HCT116 (cell line): ENCODE measurements around the gene SHH.

Source experiments
- CTCF ChIP-seq, 3 experiments: fragments of 200-600 bp in 1 of 3; sonication (generic) in 1 of 3; IDR thresholded peaks in 2 of 3; conservative IDR thresholded peaks in 1 of 3; 2 replicates each; pipeline ENCODE4 v1.5.1; 2012 to 2017; ENCODE audit warnings: low read depth in 2 of 3, low read length in 2 of 3, antibody characterized with exemption in 1 of 3, borderline replicate concordance in 1 of 3, control low read depth in 1 of 3, mild to moderate bottlenecking in 1 of 3, mixed read lengths in 1 of 3, mixed run types in 1 of 3, moderate library complexity in 1 of 3; ENCODE audit not compliant: insufficient read depth in 1 of 3
- ELF1 ChIP-seq: IDR thresholded peaks from 2 replicates; pipeline ENCODE4 v1.6.1; 2012; ENCODE audit warnings: low read depth, borderline replicate concordance
- JUND ChIP-seq: IDR thresholded peaks from 2 replicates; pipeline ENCODE4 v1.6.1; 2012
- POLR2A ChIP-seq: IDR thresholded peaks from 2 replicates; pipeline ENCODE4 v1.7.0; 2011; ENCODE audit warnings: borderline replicate concordance; ENCODE audit not compliant: insufficient read depth, insufficient read length; ENCODE audit errors: extremely low read depth
- POLR2AphosphoS5 ChIP-seq: IDR thresholded peaks from 2 replicates; pipeline ENCODE4 v1.6.1; 2011; ENCODE audit warnings: mild to moderate bottlenecking, low read depth, low read length, moderate library complexity
- REST ChIP-seq: IDR thresholded peaks from 2 replicates; pipeline ENCODE4 v1.6.1; 2012; ENCODE audit warnings: low read depth
- SRF ChIP-seq: IDR thresholded peaks from 2 replicates; pipeline ENCODE4 v1.6.1; 2012; ENCODE audit warnings: low read depth
- TCF7L2 ChIP-seq: IDR thresholded peaks from 2 replicates; pipeline ENCODE4 v1.7.0; 2011; ENCODE audit warnings: borderline replicate concordance, inconsistent platforms; ENCODE audit not compliant: insufficient read depth, insufficient read length; ENCODE audit errors: extremely low read depth
- ZFX ChIP-seq: fragments of 450-650 bp; IDR thresholded peaks from 2 replicates; pipeline ENCODE4 v1.6.1; 2017

- TF ChIP-seq POLR2AphosphoS5 (no peak), CTCF (IDR thresholded peaks at IDR 0.05 in 2 of 3, conservative IDR thresholded peaks at IDR 0.05 in 1 of 3; ENCODE audit: borderline replicate concordance in 1 of 3, insufficient read depth in 1 of 3, low read depth in 2 of 3, low read length in 2 of 3) (no peak), SRF (no peak), ZFX (no peak), REST (no peak), JUND (no peak), ELF1 (no peak), POLR2A (no peak), TCF7L2 (no peak)
These were observed 2.1 kb downstream of the SHH start for GRCh38 chr7:155809947-155810769.
